ENCODE data around the gene TRIM69. TPM values are rescaled to one million over a fixed set of nuclear protein-coding genes. Genes with fewer than 3 reads are reported as not detected.
"Not testable (repeated sequence)": the region's sequence is repeated elsewhere in the genome, so short reads cannot be mapped to it uniquely, and the experiment has no call there.

Gene TRIM69
- total RNA-seq, 1 donor from 2014 or later, result 22.8 TPM

- Mint-ChIP-seq H3K27me3 (ENCODE audit: unreplicated experiment) (peaks cover 4% of the 10 kb centered on the region), H3K27ac (ENCODE audit: unreplicated experiment) (peak overlapping the region; percentile 22), H3K9me3 (ENCODE audit: unreplicated experiment) (peaks cover 5% of the 10 kb centered on the region), H3K36me3 (ENCODE audit: unreplicated experiment) (no peaks in the 10 kb centered on the region), H3K4me1 (ENCODE audit: low read depth, unreplicated experiment) (no peaks in the 10 kb centered on the region), H3K4me3 (ENCODE audit: unreplicated experiment) (peak overlapping the region; percentile 25)
- DNase-seq, result no peak
- TF ChIP-seq CTCF (IDR thresholded peaks at IDR 0.05; ENCODE audit: partially characterized antibody, unreplicated experiment), result no peak
Observed at GRCh38 chr15:44727485-44728231, 8.7 kb upstream of the TRIM69 start.

- H3K4me3 Mint-ChIP-seq (ENCODE audit: unreplicated experiment), result peak overlapping the region; percentile 96
- not testable (repeated sequence) for H3K27me3 Mint-ChIP-seq (ENCODE audit: unreplicated experiment); DNase-seq; H3K36me3 Mint-ChIP-seq (ENCODE audit: unreplicated experiment); H3K4me1 Mint-ChIP-seq (ENCODE audit: low read depth, unreplicated experiment); H3K9me3 Mint-ChIP-seq (ENCODE audit: unreplicated experiment)
- H3K27ac Mint-ChIP-seq (ENCODE audit: unreplicated experiment), result peak overlapping the region; percentile 97
Observed at GRCh38 chr15:44728232-44728575, 8.1 kb upstream of the TRIM69 start.

- Mint-ChIP-seq H3K27ac (ENCODE audit: unreplicated experiment) (peak overlapping the region; percentile 97), H3K36me3 (ENCODE audit: unreplicated experiment) (no peaks in the 10 kb centered on the region), H3K9me3 (ENCODE audit: unreplicated experiment) (peaks cover 5% of the 10 kb centered on the region), H3K4me1 (ENCODE audit: low read depth, unreplicated experiment) (no peaks in the 10 kb centered on the region), H3K4me3 (ENCODE audit: unreplicated experiment) (peak overlapping the region; percentile 96), H3K27me3 (ENCODE audit: unreplicated experiment) (peaks cover 4% of the 10 kb centered on the region)
- no peak for TF ChIP-seq CTCF (IDR thresholded peaks at IDR 0.05; ENCODE audit: partially characterized antibody, unreplicated experiment)
- peak; percentile 86 for DNase-seq
Observed at GRCh38 chr15:44728576-44729407, 7.5 kb upstream of the TRIM69 start.

GRCh38 chr15:44729408-44730127 is 6.8 kb upstream of the TRIM69 start:
- peak overlapping the region; percentile 97 for H3K27ac Mint-ChIP-seq (ENCODE audit: unreplicated experiment)
- peaks cover 5% of the 10 kb centered on the region for H3K9me3 Mint-ChIP-seq (ENCODE audit: unreplicated experiment)
- DNase-seq, result peak; percentile 43
- H3K4me3 Mint-ChIP-seq (ENCODE audit: unreplicated experiment), result peak overlapping the region; percentile 96
- no peaks in the 10 kb centered on the region for H3K36me3 Mint-ChIP-seq (ENCODE audit: unreplicated experiment)
- H3K27me3 Mint-ChIP-seq (ENCODE audit: unreplicated experiment), result peaks cover 4% of the 10 kb centered on the region
- no peaks in the 10 kb centered on the region for H3K4me1 Mint-ChIP-seq (ENCODE audit: low read depth, unreplicated experiment)
- no peak for TF ChIP-seq CTCF (IDR thresholded peaks at IDR 0.05; ENCODE audit: partially characterized antibody, unreplicated experiment)

GRCh38 chr15:44734839-44735481 is 1.4 kb upstream of the TRIM69 start:
- Mint-ChIP-seq H3K9me3 (ENCODE audit: unreplicated experiment) (no peaks in the 10 kb centered on the region), H3K36me3 (ENCODE audit: unreplicated experiment) (peaks cover 5% of the 10 kb centered on the region), H3K4me1 (ENCODE audit: low read depth, unreplicated experiment) (no peaks in the 10 kb centered on the region), H3K27me3 (ENCODE audit: unreplicated experiment) (peaks cover 3% of the 10 kb centered on the region), H3K4me3 (ENCODE audit: unreplicated experiment) (no peak overlapping the region), H3K27ac (ENCODE audit: unreplicated experiment) (no peak overlapping the region)
- no peak for DNase-seq
- TF ChIP-seq CTCF (IDR thresholded peaks at IDR 0.05; ENCODE audit: partially characterized antibody, unreplicated experiment), result no peak

Data from glutamatergic neuron (in vitro differentiated cells).